ENCODE results near the gene CCDC30. TPM values are rescaled to one million over a fixed set of nuclear protein-coding genes. Genes with fewer than 3 reads are reported as not detected.

CCDC30 gene
- polyA plus RNA-seq, 3 donors, result 0.95 to 1.5 (median 1.2) TPM

DNA sequence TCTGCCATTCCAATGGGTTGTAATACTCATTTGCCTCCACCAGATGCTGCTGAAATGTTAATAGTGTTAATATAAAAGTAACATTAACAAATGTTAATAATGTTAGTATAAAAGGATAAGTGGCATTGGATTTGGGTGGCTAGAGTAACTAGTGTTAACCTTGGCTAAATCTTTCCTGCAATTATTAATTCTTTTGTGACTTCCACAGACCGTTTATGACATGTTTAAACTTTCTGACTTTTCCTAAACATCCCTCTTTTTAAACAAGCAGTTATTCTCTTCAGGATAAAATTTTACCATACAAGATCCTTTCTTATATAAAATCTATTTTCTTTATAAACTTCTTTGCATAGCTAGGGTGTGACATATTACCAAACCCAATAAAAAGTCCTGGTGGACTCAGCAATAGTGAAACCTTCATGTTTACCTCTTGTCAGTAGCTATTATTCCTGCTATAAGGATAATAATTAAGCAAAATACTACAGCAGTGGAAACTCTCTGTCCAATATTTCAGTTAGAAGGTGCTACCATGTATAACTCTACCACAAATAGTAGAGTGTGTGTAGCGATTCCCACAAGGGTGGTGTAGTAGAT is 41.5 kb downstream of the CCDC30 start:
- H3K4me3 Mint-ChIP-seq, result no peak overlapping the region
- H3K4me1 ChIP-seq (ENCODE audit: control insufficient read depth in 1 of 2, insufficient read depth in 2 of 2, low read length in 2 of 2), result no peaks in the 10 kb centered on the region
- no peaks in the 10 kb centered on the region for H3K27me3 Mint-ChIP-seq (ENCODE audit: low read depth in 3 of 3)
- no peak overlapping the region for H3K27ac Mint-ChIP-seq
- H3K27me3 ChIP-seq (ENCODE audit: control insufficient read depth in 2 of 2, insufficient read depth in 2 of 2, low read length in 2 of 2), result no peaks in the 10 kb centered on the region
- peaks cover 27 to 79% (median 55%) of the 10 kb centered on the region in 7 donors for H3K9me3 Mint-ChIP-seq
- H3K27ac ChIP-seq (ENCODE audit: low read depth in 1 of 2, low read length in 2 of 2), result no peak overlapping the region
- no peak overlapping the region for H3K4me2 ChIP-seq (replicated peaks; ENCODE audit: extremely low read depth, low read length, poor library complexity, severe bottlenecking)
- peaks cover 11 to 40% of the 10 kb centered on the region in 2 donors for H3K36me3 Mint-ChIP-seq
- no peaks in the 10 kb centered on the region for H4K20me1 ChIP-seq (ENCODE audit: insufficient read depth, low read length)
- no CpG with 5 or more reads among the region's 2 CpGs for WGBS (ENCODE audit: insufficient coverage)
- no peak for DNase-seq
- peaks cover 0 to 28% of the 10 kb centered on the region in 2 donors for H3K36me3 ChIP-seq (replicated peaks in 1 of 2; ENCODE audit: control insufficient read depth in 1 of 2, insufficient read depth in 2 of 2, low read length in 2 of 2)
- intact Hi-C loops (cut with micrococcal nuclease), result no loop called here
- peaks cover 42 to 70% of the 10 kb centered on the region in 2 donors for H3K9me3 ChIP-seq (replicated peaks in 1 of 2; ENCODE audit: control insufficient read depth in 1 of 2, insufficient read depth in 1 of 2, low read length in 2 of 2)
- no peaks in the 10 kb centered on the region for H3K4me1 Mint-ChIP-seq
- TF ChIP-seq, protein P1, sequence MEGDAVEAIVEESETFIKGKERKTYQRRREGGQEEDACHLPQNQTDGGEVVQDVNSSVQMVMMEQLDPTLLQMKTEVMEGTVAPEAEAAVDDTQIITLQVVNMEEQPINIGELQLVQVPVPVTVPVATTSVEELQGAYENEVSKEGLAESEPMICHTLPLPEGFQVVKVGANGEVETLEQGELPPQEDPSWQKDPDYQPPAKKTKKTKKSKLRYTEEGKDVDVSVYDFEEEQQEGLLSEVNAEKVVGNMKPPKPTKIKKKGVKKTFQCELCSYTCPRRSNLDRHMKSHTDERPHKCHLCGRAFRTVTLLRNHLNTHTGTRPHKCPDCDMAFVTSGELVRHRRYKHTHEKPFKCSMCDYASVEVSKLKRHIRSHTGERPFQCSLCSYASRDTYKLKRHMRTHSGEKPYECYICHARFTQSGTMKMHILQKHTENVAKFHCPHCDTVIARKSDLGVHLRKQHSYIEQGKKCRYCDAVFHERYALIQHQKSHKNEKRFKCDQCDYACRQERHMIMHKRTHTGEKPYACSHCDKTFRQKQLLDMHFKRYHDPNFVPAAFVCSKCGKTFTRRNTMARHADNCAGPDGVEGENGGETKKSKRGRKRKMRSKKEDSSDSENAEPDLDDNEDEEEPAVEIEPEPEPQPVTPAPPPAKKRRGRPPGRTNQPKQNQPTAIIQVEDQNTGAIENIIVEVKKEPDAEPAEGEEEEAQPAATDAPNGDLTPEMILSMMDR (IDR thresholded peaks at IDR 0.05), result no peak
- H2AFZ ChIP-seq (ENCODE audit: insufficient read depth, low read depth, low read length, poor library complexity, severe bottlenecking), result no peak overlapping the region
- H3K9ac ChIP-seq (ENCODE audit: insufficient read depth, low read length, poor library complexity, severe bottlenecking), result no peak overlapping the region
- H3K4me3 ChIP-seq (replicated peaks in 1 of 3; ENCODE audit: low read depth in 2 of 3, low read length in 3 of 3), result no peak overlapping the region
- H3K79me2 ChIP-seq (ENCODE audit: insufficient read depth, low read length), result no peaks in the 10 kb centered on the region

DNA sequence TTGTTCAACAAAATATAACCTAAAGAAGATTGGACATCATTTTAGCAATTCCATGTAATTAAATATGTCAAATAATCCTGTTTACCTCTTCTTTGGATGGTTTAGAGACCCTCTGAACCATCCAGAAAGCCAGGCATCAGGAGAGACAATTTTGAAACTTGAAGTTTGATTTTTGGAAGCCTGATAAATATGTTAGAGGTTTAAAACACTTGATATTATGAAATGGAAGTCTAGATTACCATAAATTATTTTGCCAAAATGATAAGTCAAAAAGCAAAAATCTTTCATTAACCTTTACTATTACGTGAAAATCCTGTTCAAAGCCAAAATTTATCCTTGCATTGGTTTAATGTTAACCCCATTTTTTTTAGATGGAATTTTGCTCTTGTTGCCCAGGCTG is 43.5 kb downstream of the CCDC30 start:
- no peak overlapping the region for H2AFZ ChIP-seq (ENCODE audit: insufficient read depth, low read depth, low read length, poor library complexity, severe bottlenecking)
- DNase-seq, result no peak
- no peak overlapping the region for H3K9ac ChIP-seq (ENCODE audit: insufficient read depth, low read length, poor library complexity, severe bottlenecking)
- Mint-ChIP-seq H3K9me3 (peaks cover 26 to 90% (median 74%) of the 10 kb centered on the region in 7 donors), H3K36me3 (peaks cover 7 to 42% of the 10 kb centered on the region in 2 donors), H3K27ac (no peak overlapping the region), H3K4me1 (no peaks in the 10 kb centered on the region), H3K4me3 (no peak overlapping the region), H3K27me3 (ENCODE audit: low read depth in 3 of 3) (no peaks in the 10 kb centered on the region)
- H3K27ac ChIP-seq (ENCODE audit: low read depth in 1 of 2, low read length in 2 of 2), result no peak overlapping the region
- H3K4me3 ChIP-seq (replicated peaks in 1 of 3; ENCODE audit: low read depth in 2 of 3, low read length in 3 of 3), result no peak overlapping the region
- H3K36me3 ChIP-seq (replicated peaks in 1 of 2; ENCODE audit: control insufficient read depth in 1 of 2, insufficient read depth in 2 of 2, low read length in 2 of 2), result peaks cover 0 to 28% of the 10 kb centered on the region in 2 donors
- H4K20me1 ChIP-seq (ENCODE audit: insufficient read depth, low read length), result no peaks in the 10 kb centered on the region
- TF ChIP-seq, protein P1 (IDR thresholded peaks at IDR 0.05), result no peak
- WGBS (ENCODE audit: insufficient coverage), result no CpG with 5 or more reads among the region's 1 CpG
- no peaks in the 10 kb centered on the region for H3K27me3 ChIP-seq (ENCODE audit: control insufficient read depth in 2 of 2, insufficient read depth in 2 of 2, low read length in 2 of 2)
- H3K79me2 ChIP-seq (ENCODE audit: insufficient read depth, low read length), result no peaks in the 10 kb centered on the region
- H3K9me3 ChIP-seq (replicated peaks in 1 of 2; ENCODE audit: control insufficient read depth in 1 of 2, insufficient read depth in 1 of 2, low read length in 2 of 2), result peaks cover 60 to 86% of the 10 kb centered on the region in 2 donors
- H3K4me1 ChIP-seq (ENCODE audit: control insufficient read depth in 1 of 2, insufficient read depth in 2 of 2, low read length in 2 of 2), result no peaks in the 10 kb centered on the region
- intact Hi-C loops (cut with micrococcal nuclease), result no loop called here
- no peak overlapping the region for H3K4me2 ChIP-seq (replicated peaks; ENCODE audit: extremely low read depth, low read length, poor library complexity, severe bottlenecking)
